GM18861 (cell line): ENCODE data around the gene TAPBP.
"Not testable (repeated sequence)": the region's sequence is repeated elsewhere in the genome, so short reads cannot be mapped to it uniquely, and the experiment has no call there.

Experiments
- ATAC-seq: cut with Tn5 transposase; IDR thresholded peaks from one replicate; pipeline ENCODE4 v1.9.1; 2021; ENCODE audit not compliant: unreplicated experiment

Gene TAPBP

GRCh38 chr6:33313709-33314514 lies at the start of gene TAPBP:
Gene TAPBP, minus strand, starts transcription at chr6:33314078. Its CDS starts 37 bp downstream, at chr6:33314041.
- peak; percentile 32 for ATAC-seq

- not testable (repeated sequence) for ATAC-seq
Measured at GRCh38 chr6:33363486-33363885, 49.6 kb upstream of the TAPBP start.

GRCh38 chr6:33359331-33359730 lies 45.5 kb upstream of the TAPBP start:
- ATAC-seq = no peak

- not testable (repeated sequence) for ATAC-seq
Measured at GRCh38 chr6:33357160-33357871, 43.4 kb upstream of the TAPBP start.

- no peak for ATAC-seq
Measured at GRCh38 chr6:33356295-33356694, 42.4 kb upstream of the TAPBP start.

GRCh38 chr6:33355860-33356259 lies 42.0 kb upstream of the TAPBP start:
- not testable (repeated sequence) for ATAC-seq

- no peak for ATAC-seq
Measured at GRCh38 chr6:33347816-33348215, 33.9 kb upstream of the TAPBP start.

- ATAC-seq = not testable (repeated sequence)
Measured at GRCh38 chr6:33346972-33347371, 33.1 kb upstream of the TAPBP start.

GRCh38 chr6:33344701-33345697 lies 31.1 kb upstream of the TAPBP start:
- ATAC-seq = peak; percentile 22

- ATAC-seq = peak; percentile 68
Measured at GRCh38 chr6:33343953-33344611, 30.2 kb upstream of the TAPBP start.

GRCh38 chr6:33343606-33343952 lies 29.7 kb upstream of the TAPBP start:
- not testable (repeated sequence) for ATAC-seq

- no peak for ATAC-seq
Measured at GRCh38 chr6:33339193-33339592, 25.3 kb upstream of the TAPBP start.

- no peak for ATAC-seq
Measured at GRCh38 chr6:33336495-33336894, 22.6 kb upstream of the TAPBP start.

GRCh38 chr6:33335916-33336315 lies 22.0 kb upstream of the TAPBP start:
- ATAC-seq = no peak

- no peak for ATAC-seq
Measured at GRCh38 chr6:33333666-33334065, 19.8 kb upstream of the TAPBP start.

- no peak for ATAC-seq
Measured at GRCh38 chr6:33330736-33331135, 16.9 kb upstream of the TAPBP start.

- ATAC-seq = no peak
Measured at GRCh38 chr6:33329058-33329457, 15.2 kb upstream of the TAPBP start.

- no peak for ATAC-seq
Measured at GRCh38 chr6:33324125-33324524, 10.2 kb upstream of the TAPBP start.

GRCh38 chr6:33323623-33323948 lies 9.7 kb upstream of the TAPBP start:
- ATAC-seq = no peak

- no peak for ATAC-seq
Measured at GRCh38 chr6:33321227-33321626, 7.3 kb upstream of the TAPBP start.
